Stimulated activated CD4-positive, alpha-beta T cell treated with anti-CD3 and anti-CD28 coated beads, Interleukin-4, amount 100 ng/mL, for 4 hours (primary cell): ENCODE measurements around the gene MCRIP2.
"Not testable (repeated sequence)": the region's sequence is repeated elsewhere in the genome, so short reads cannot be mapped to it uniquely, and the experiment has no call there.

Experiments
- DNase-seq, 2 experiments: peaks; one replicate each; pipeline ENCODE4 v3.0.0-alpha.2; 2020

MCRIP2 gene

GRCh38 chr16:683396-684070 is 41.9 kb downstream of the MCRIP2 start:
- no peak for DNase-seq

GRCh38 chr16:684071-684794 is 42.6 kb downstream of the MCRIP2 start, which contains the start of gene JMJD8:
Gene JMJD8 (minus strand): TSS chr16:684334. CDS start chr16:684319, 15 bp downstream.
- peak; percentile 96 to 98 for DNase-seq

- no peak for DNase-seq
Observed at GRCh38 chr16:684961-685696, 43.5 kb downstream of the MCRIP2 start.

GRCh38 chr16:685967-686366 is 44.3 kb downstream of the MCRIP2 start:
- no peak for DNase-seq

GRCh38 chr16:686459-687260 is 45.0 kb downstream of the MCRIP2 start:
- no peak for DNase-seq

GRCh38 chr16:687499-687898 is 45.9 kb downstream of the MCRIP2 start:
- no peak for DNase-seq

GRCh38 chr16:689175-689897 is 47.7 kb downstream of the MCRIP2 start:
- DNase-seq, result no peak

- DNase-seq, result not testable (repeated sequence)
Observed at GRCh38 chr16:691242-691641, 49.6 kb downstream of the MCRIP2 start.

- no peak for DNase-seq
Observed at GRCh38 chr16:692356-693108, 50.9 kb downstream of the MCRIP2 start.

- DNase-seq, result no peak
Observed at GRCh38 chr16:693364-693763, 51.7 kb downstream of the MCRIP2 start.

GRCh38 chr16:693766-694165 is 52.1 kb downstream of the MCRIP2 start:
- DNase-seq, result peak in 1 of 2 experiments; percentile 30

- DNase-seq, result no peak
Observed at GRCh38 chr16:694187-694862, 52.7 kb downstream of the MCRIP2 start.

GRCh38 chr16:694863-695354 is 53.3 kb downstream of the MCRIP2 start:
- no peak for DNase-seq

- peak; percentile 67 to 72 for DNase-seq
Observed at GRCh38 chr16:695355-696089, 53.9 kb downstream of the MCRIP2 start.
